ENCODE results near the gene PCDH10.

Gene PCDH10, protein sequence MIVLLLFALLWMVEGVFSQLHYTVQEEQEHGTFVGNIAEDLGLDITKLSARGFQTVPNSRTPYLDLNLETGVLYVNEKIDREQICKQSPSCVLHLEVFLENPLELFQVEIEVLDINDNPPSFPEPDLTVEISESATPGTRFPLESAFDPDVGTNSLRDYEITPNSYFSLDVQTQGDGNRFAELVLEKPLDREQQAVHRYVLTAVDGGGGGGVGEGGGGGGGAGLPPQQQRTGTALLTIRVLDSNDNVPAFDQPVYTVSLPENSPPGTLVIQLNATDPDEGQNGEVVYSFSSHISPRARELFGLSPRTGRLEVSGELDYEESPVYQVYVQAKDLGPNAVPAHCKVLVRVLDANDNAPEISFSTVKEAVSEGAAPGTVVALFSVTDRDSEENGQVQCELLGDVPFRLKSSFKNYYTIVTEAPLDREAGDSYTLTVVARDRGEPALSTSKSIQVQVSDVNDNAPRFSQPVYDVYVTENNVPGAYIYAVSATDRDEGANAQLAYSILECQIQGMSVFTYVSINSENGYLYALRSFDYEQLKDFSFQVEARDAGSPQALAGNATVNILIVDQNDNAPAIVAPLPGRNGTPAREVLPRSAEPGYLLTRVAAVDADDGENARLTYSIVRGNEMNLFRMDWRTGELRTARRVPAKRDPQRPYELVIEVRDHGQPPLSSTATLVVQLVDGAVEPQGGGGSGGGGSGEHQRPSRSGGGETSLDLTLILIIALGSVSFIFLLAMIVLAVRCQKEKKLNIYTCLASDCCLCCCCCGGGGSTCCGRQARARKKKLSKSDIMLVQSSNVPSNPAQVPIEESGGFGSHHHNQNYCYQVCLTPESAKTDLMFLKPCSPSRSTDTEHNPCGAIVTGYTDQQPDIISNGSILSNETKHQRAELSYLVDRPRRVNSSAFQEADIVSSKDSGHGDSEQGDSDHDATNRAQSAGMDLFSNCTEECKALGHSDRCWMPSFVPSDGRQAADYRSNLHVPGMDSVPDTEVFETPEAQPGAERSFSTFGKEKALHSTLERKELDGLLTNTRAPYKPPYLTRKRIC

DNA sequence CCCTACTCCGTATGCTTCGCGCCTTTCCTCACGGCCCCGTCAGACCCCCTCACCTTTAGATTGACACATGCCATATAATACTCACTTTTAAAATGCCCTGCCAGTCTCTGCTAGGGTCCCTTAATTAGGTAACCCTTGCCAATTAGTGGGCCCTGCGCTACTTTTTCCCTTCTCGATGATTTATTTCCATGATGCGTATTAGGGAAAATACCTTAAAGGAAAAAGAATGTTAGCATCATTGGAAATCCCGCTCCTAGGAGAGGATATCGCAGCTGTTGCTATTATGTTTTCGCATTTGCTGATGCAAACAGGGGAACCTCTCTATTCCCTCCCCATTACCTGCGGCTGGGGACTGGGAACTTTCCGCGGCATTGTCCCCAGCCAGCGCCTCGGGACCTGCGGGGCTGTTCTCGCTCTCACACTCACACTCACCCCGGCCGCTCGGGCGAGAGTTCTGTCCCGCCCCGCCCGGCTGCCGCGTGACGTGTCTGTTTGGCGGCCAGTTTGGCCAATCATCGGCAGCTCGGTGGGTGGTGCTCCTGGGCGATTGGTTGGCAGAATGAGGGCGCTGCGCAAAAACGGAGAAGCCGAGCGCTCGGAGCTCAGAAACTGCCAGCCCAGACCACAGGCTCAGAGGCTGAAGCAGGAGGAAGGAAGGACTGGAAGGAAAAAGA lies at the start of gene PCDH10:
Gene PCDH10 (plus strand): TSS at position 605 of the 674 bp plus-strand sequence. CDS start 847 bp downstream, outside the sequence.
- Histone ChIP-seq H3K4me1 (ENCODE audit: insufficient read depth, low read length) (peaks cover 35% of the 10 kb centered on the region), H3K27ac (ENCODE audit: low read length) (no peak within 1 kb of the TSS), H3K36me3 (ENCODE audit: insufficient read depth, low read depth, low read length) (no peaks in the 10 kb centered on the region), H3K27me3 (ENCODE audit: insufficient read depth, low read length) (peaks cover 89% of the 10 kb centered on the region), H3K9me3 (ENCODE audit: insufficient read depth, low read depth, low read length) (no peaks in the 10 kb centered on the region; the same call in 1 of the 2 replicates), H3K4me3 (ENCODE audit: low read length) (peak within 1 kb of the TSS; percentile 80), H3K9ac (ENCODE audit: low read depth, low read length) (no peak within 1 kb of the TSS)

DNA sequence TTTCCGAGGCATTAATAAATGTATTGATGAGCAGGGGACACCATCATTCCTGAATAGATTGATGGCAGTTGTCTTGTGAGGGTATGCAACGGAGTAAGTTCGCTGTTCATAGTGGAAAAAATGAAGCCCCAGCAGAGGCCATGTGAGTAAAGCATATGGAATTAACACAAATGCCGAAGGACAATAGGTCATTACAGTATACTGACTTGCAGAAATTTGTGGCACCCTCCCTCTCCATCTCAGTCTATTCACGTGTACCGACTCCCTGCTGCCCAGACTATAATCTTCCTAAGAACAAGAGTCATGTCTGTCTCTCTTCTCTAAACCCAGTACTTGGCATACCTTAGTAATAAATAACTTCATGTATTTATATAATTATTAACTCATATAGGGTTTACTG lies 47.1 kb upstream of the PCDH10 start:
- H3K27me3 ChIP-seq (ENCODE audit: insufficient read depth, low read length) = no peaks in the 10 kb centered on the region
- no peak overlapping the region for H3K4me3 ChIP-seq (ENCODE audit: low read length)
- H3K27ac ChIP-seq (ENCODE audit: low read length) = no peak overlapping the region
- H3K9me3 ChIP-seq (ENCODE audit: insufficient read depth, low read depth, low read length) = peaks cover 3% of the 10 kb centered on the region; the same call in 1 of the 2 replicates
- peaks cover 10% of the 10 kb centered on the region; the same call in 1 of the 2 replicates for H3K4me1 ChIP-seq (ENCODE audit: insufficient read depth, low read length)
- no peak overlapping the region for H3K9ac ChIP-seq (ENCODE audit: low read depth, low read length)
- H3K36me3 ChIP-seq (ENCODE audit: insufficient read depth, low read depth, low read length) = no peaks in the 10 kb centered on the region

DNA sequence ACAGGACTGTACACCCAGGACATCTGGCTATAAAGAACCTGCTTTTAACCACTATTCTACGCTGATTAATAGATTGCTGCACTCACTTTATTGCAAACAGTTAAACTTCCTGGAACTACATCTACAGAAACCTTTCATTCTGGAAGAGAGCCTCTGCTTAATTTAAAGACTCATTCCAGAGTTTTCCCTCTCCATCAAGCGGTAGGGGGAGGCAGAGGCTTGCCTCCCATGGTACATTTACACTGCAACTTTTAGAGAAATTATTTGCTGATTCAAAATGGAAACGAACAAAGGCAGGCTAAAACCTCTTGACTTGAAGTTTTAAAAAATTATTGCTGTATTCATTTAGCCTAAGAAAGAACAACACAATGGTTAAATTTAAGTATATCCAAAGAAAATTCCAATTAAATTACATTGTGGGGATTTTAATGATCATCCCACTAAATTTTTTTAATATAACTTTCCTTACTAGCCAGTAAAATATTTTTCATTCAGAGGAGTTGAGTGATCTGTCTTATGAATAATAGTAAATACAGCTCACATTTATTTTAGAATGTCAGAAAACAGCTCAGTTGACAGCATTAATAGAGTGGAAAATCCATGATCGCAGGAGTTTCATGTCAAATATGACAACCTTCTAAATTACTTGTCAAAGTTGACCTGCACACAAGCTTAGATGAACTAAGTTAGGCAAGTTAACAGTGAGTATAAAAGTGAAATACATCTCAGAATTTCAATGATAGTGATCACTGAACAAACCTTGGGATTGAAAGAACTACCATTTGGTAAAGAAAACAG lies 46.3 kb upstream of the PCDH10 start:
- Histone ChIP-seq H3K4me1 (ENCODE audit: insufficient read depth, low read length) (0 out of 2 replicates have a peak, but pooled peaks cover 3% of the 10 kb centered on the region), H3K4me3 (ENCODE audit: low read length) (no peak overlapping the region), H3K27ac (ENCODE audit: low read length) (no peak overlapping the region), H3K9ac (ENCODE audit: low read depth, low read length) (no peak overlapping the region), H3K27me3 (ENCODE audit: insufficient read depth, low read length) (no peaks in the 10 kb centered on the region), H3K9me3 (ENCODE audit: insufficient read depth, low read depth, low read length) (peaks cover 3% of the 10 kb centered on the region; the same call in 1 of the 2 replicates), H3K36me3 (ENCODE audit: insufficient read depth, low read depth, low read length) (no peaks in the 10 kb centered on the region)

DNA sequence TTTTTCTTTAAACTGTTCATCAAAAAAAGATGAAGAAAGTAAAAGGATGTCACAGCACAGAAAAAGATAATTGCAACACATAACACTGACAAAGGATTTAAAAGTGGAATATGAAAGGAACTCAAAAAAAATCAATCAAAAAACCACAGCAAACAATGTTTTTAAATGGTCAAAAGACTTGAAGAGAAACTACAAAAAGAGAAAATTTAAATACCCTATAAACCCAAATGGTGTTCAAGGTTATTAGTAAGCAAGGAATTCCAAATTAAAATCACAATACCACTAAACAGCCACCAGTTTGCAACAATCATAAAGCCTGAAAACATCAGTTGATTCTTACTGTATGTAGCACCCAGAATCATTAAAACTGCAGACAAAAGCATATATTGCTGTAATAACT lies 36.5 kb upstream of the PCDH10 start:
- Histone ChIP-seq H3K4me3 (ENCODE audit: low read length) (no peak overlapping the region), H3K9me3 (ENCODE audit: insufficient read depth, low read depth, low read length) (no peaks in the 10 kb centered on the region), H3K27ac (ENCODE audit: low read length) (no peak overlapping the region), H3K4me1 (ENCODE audit: insufficient read depth, low read length) (peaks cover 3% of the 10 kb centered on the region; the same call in 1 of the 2 replicates), H3K9ac (ENCODE audit: low read depth, low read length) (no peak overlapping the region), H3K36me3 (ENCODE audit: insufficient read depth, low read depth, low read length) (no peaks in the 10 kb centered on the region), H3K27me3 (ENCODE audit: insufficient read depth, low read length) (no peaks in the 10 kb centered on the region)

DNA sequence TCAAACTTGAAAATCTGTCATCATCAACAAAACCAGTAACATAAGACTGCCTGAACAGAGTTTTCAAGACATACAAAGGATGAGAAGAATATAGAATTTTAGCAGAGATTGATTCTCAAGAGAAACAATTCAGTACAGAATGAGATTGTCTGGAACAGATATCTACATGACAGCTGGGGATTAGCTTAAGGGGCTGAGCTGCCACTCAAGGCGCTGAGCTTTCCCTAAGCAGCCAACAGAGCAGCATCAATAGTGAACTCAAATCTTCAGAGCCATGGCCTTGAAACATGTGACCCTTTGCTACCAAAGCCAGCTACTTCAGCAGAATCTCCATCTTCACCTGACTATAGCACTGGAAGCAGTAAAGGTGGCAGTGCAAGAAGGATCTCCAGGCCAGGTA lies 24.3 kb upstream of the PCDH10 start:
- Histone ChIP-seq H3K27me3 (ENCODE audit: insufficient read depth, low read length) (no peaks in the 10 kb centered on the region), H3K9me3 (ENCODE audit: insufficient read depth, low read depth, low read length) (no peaks in the 10 kb centered on the region)

DNA sequence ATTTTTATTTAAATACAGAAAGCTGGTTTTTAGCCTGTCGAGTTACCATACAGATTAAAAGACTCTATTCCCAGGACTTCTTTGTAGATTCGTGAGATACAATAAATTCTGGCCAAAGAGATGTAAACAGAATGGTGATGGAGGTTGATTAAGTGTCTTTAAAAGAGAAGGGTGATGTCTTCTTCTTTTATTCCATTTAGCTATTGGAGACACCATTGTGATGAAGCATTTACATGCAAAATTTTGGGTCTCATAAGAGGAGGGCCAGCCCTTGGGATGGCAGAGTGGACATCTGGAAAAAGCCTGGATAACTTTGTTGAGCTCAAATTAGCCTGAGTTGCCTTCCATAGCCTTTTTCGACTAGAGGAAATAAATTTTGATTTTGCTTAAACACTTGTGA lies 21.6 kb upstream of the PCDH10 start:
- Histone ChIP-seq H3K4me3 (ENCODE audit: low read length) (no peak overlapping the region), H3K4me1 (ENCODE audit: insufficient read depth, low read length) (peaks cover 15% of the 10 kb centered on the region), H3K9ac (ENCODE audit: low read depth, low read length) (no peak overlapping the region), H3K36me3 (ENCODE audit: insufficient read depth, low read depth, low read length) (no peaks in the 10 kb centered on the region), H3K9me3 (ENCODE audit: insufficient read depth, low read depth, low read length) (no peaks in the 10 kb centered on the region), H3K27ac (ENCODE audit: low read length) (no peak overlapping the region), H3K27me3 (ENCODE audit: insufficient read depth, low read length) (no peaks in the 10 kb centered on the region)

More for the DNA sequence above, 24.3 kb upstream of the PCDH10 start:
- Histone ChIP-seq H3K4me3 (ENCODE audit: low read length) (no peak overlapping the region), H3K9ac (ENCODE audit: low read depth, low read length) (no peak overlapping the region), H3K36me3 (ENCODE audit: insufficient read depth, low read depth, low read length) (no peaks in the 10 kb centered on the region), H3K4me1 (ENCODE audit: insufficient read depth, low read length) (no peaks in the 10 kb centered on the region), H3K27ac (ENCODE audit: low read length) (no peak overlapping the region)

DNA sequence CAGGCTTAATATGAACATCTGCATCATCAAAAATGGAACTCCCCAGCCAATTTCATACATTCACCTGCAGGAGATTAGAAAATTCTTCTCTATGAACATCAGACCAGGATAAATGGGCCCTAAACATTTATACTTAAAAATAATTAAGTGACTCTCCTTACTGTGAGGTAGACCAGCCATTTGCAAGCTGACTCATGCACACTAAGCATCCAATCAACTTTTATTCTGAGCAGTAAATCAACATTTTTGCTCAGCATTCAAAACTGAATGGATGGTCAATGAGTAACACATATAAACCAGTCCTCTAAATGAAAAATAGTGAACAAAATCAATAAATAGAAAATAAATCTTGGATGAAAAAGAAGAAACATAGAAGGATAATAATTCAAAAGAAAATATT lies 19.9 kb upstream of the PCDH10 start:
- Histone ChIP-seq H3K27ac (ENCODE audit: low read length) (no peak overlapping the region), H3K4me1 (ENCODE audit: insufficient read depth, low read length) (peaks cover 17% of the 10 kb centered on the region), H3K9ac (ENCODE audit: low read depth, low read length) (no peak overlapping the region), H3K36me3 (ENCODE audit: insufficient read depth, low read depth, low read length) (no peaks in the 10 kb centered on the region), H3K9me3 (ENCODE audit: insufficient read depth, low read depth, low read length) (no peaks in the 10 kb centered on the region), H3K4me3 (ENCODE audit: low read length) (no peak overlapping the region), H3K27me3 (ENCODE audit: insufficient read depth, low read length) (no peaks in the 10 kb centered on the region)

DNA sequence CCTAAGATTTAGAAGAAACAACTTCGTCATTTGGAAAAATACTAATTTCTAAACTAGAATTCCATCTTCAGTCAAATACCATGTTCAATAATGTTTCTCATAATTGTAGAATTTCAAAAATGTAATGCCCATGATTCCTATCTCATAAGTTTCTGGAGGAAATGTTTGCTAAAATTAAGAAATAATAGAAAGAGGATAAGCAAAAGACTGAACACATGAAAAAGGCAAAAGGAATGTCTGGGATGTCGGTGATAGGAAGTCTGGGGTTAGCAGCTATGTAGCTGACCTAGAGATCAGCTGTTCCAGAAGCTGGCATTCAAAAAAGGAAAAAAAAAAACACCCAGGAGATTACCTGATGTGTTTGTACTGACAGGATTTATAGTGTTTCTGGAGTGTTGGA lies 18.9 kb upstream of the PCDH10 start:
- H3K27ac ChIP-seq (ENCODE audit: low read length) = no peak overlapping the region

DNA sequence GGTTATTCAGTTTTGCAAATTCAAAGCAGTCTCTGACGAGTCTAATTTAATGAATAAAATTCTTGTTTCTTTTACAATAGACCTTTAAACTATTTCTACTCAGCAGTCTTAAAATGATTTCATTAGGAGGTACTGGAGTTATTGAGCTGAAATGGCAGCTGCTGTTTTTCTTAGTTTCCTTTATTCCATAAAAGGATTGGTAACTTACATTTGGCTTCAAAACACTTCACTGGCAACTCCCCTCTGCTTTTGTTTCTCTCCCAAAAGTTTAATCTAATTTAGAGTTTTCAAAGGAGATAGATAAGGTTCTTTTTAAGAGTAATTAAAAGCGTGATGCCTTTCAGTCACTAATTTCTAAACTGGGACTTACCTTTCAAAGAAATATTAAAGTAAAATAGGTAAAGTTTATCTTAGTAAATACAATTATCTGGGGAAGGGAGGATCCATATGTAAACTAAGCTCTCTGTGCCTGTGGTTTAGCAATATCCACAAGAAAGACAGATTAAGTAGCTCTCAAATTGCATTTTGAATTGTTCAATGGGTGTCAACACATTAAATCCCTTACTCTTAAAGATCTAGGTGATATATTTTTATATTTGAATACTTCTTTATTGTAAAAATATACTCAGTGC lies 17.1 kb upstream of the PCDH10 start:
- peaks cover 17% of the 10 kb centered on the region for H3K4me1 ChIP-seq (ENCODE audit: insufficient read depth, low read length)
- no peaks in the 10 kb centered on the region for H3K9me3 ChIP-seq (ENCODE audit: insufficient read depth, low read depth, low read length)
- H3K9ac ChIP-seq (ENCODE audit: low read depth, low read length) = peak overlapping the region; percentile 66
- no peaks in the 10 kb centered on the region for H3K36me3 ChIP-seq (ENCODE audit: insufficient read depth, low read depth, low read length)
- peak overlapping the region; percentile 52 for H3K4me3 ChIP-seq (ENCODE audit: low read length)
- H3K27me3 ChIP-seq (ENCODE audit: insufficient read depth, low read length) = no peaks in the 10 kb centered on the region
- peak overlapping the region; percentile 83 for H3K27ac ChIP-seq (ENCODE audit: low read length)

More for the DNA sequence above, 18.9 kb upstream of the PCDH10 start:
- no peaks in the 10 kb centered on the region for H3K9me3 ChIP-seq (ENCODE audit: insufficient read depth, low read depth, low read length)
- no peak overlapping the region for H3K9ac ChIP-seq (ENCODE audit: low read depth, low read length)
- no peaks in the 10 kb centered on the region for H3K27me3 ChIP-seq (ENCODE audit: insufficient read depth, low read length)
- peaks cover 17% of the 10 kb centered on the region for H3K4me1 ChIP-seq (ENCODE audit: insufficient read depth, low read length)
- H3K36me3 ChIP-seq (ENCODE audit: insufficient read depth, low read depth, low read length) = no peaks in the 10 kb centered on the region
- no peak overlapping the region for H3K4me3 ChIP-seq (ENCODE audit: low read length)

DNA sequence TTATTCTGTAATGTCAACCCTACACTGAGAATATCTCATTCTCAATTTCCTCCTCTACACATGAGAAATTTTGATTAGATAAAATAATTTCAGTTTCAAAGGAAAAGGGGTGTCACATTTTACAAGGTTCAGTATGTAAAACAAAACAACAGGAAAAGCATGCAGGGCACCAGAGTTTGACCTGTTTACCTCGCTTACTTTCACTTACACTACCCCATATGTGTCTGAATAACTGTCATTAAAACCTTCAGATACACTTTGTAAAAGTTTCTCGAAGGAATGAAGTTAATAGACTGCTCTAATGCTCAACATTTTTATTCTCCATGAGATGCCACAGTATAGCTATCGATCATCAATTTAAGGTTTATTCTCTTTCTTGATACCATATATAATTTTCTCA lies 12.3 kb upstream of the PCDH10 start:
- Histone ChIP-seq H3K4me3 (ENCODE audit: low read length) (no peak overlapping the region), H3K27ac (ENCODE audit: low read length) (no peak overlapping the region), H3K36me3 (ENCODE audit: insufficient read depth, low read depth, low read length) (no peaks in the 10 kb centered on the region), H3K9me3 (ENCODE audit: insufficient read depth, low read depth, low read length) (no peaks in the 10 kb centered on the region), H3K27me3 (ENCODE audit: insufficient read depth, low read length) (no peaks in the 10 kb centered on the region), H3K9ac (ENCODE audit: low read depth, low read length) (no peak overlapping the region), H3K4me1 (ENCODE audit: insufficient read depth, low read length) (peaks cover 8% of the 10 kb centered on the region)

Measured in iPS-20b (cell line).